MCF 10A (cell line): Measurements from ENCODE around the gene ELL2. TPM values are rescaled to one million over a fixed set of nuclear protein-coding genes. Genes with fewer than 3 reads are reported as not detected.

Experiments
- BruUV-seq: library from RNA; stranded (reverse); fragments of 400-500 nt; replicated peaks from 2 replicates; lab custom pipeline; 2021; lab: Mats Ljungman, UMichigan
- CTCF ChIA-PET: fragments of 300-600 bp; sonication (Branson Sonifier 250); formaldehyde crosslinking; extraction: SDS; loops from one replicate; lab custom pipeline; 2021; ENCODE audit warnings: antibody characterized with exemption, inconsistent platforms; lab: Yijun Ruan, JAX
- POLR2A ChIA-PET: fragments of 300-600, 350-650 bp; sonication (Branson Sonifier 250); formaldehyde crosslinking; extraction: SDS; loops from one replicate; lab custom pipeline; 2020; ENCODE audit warnings: antibody characterized with exemption, inconsistent platforms; lab: Yijun Ruan, JAX
- DNase-seq: peaks from one replicate; pipeline ENCODE4 v3.0.0-alpha.2; 2018; ENCODE audit not compliant: unreplicated experiment
- H3K27ac Mint-ChIP-seq: one replicate; pipeline ENCODE4 v1.8.0; 2022; ENCODE audit warnings: mild to moderate bottlenecking, low read depth, mixed read lengths; ENCODE audit not compliant: unreplicated experiment
- H3K27me3 Mint-ChIP-seq: one replicate; pipeline ENCODE4 v1.8.0; 2022; ENCODE audit warnings: mixed read lengths; ENCODE audit not compliant: insufficient read depth, unreplicated experiment
- H3K36me3 Mint-ChIP-seq: one replicate; pipeline ENCODE4 v1.8.0; 2022; ENCODE audit warnings: mild to moderate bottlenecking, moderate library complexity, mixed read lengths; ENCODE audit not compliant: insufficient read depth, unreplicated experiment
- H3K4me1 Mint-ChIP-seq: one replicate; pipeline ENCODE4 v1.8.0; 2022; ENCODE audit warnings: mixed read lengths; ENCODE audit not compliant: insufficient read depth, unreplicated experiment
- H3K4me3 Mint-ChIP-seq: one replicate; pipeline ENCODE4 v1.8.0; 2022; ENCODE audit warnings: mild to moderate bottlenecking, moderate library complexity, mixed read lengths; ENCODE audit not compliant: unreplicated experiment
- H3K9me3 Mint-ChIP-seq: one replicate; pipeline ENCODE4 v1.8.0; 2022; ENCODE audit warnings: mixed read lengths; ENCODE audit not compliant: unreplicated experiment
- intact Hi-C: fragments of 100-400 bp; cut with micrococcal nuclease; formaldehyde crosslinking; loops from 2 replicates; pipeline ENCODE4 v1.14.1; 2022
- total RNA-seq: library from RNA; stranded (reverse); gene quantifications from 2 replicates; pipeline ENCODE4 v1.2.3, GENCODE V29; 2022
- TF ChIP-seq, protein P1 (sequence below): fragments of 200-600 bp; IDR thresholded peaks from one replicate; pipeline ENCODE4 v1.8.0; 2022; ENCODE audit warnings: antibody characterized with exemption, mild to moderate bottlenecking; ENCODE audit not compliant: unreplicated experiment

Gene ELL2
- total RNA-seq, 1 experiment from 2014 or later, result 147 TPM

DNA sequence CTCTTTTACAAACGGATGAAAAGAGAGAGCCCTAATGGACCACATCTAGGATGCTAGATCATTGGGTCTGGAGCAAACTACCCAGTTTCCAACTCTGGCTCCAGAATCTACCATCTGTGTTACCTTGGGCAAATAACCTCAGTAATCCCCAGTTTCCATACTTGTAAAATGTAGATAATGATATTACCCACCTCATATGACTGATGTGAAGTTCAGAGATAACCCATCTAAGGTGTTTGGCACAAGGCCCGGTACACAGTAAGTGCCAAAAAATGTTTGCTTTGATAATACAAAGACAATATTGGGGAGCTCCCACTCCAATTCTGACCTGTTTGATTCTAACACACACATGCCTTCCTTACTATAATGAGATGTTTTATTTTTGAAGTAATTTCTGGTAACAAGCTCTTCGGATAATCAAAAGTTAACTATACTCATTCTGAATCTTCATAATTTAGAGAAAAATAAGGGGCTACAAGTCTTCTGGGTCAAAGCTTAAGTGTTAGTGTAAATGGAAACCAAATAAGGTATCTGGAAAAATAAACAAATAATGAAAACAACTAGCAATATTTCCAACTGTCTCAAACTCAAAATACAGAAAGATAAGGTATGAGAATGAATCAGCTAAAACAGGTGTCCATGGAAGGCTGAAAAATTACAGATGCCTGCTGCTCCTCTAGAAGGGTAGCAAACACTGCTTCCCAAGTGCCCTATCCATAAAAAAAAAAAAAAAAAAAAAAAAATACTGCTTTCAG lies 30.4 kb downstream of the ELL2 start:
- H3K9me3 Mint-ChIP-seq, result no peaks in the 10 kb centered on the region
- peaks cover 41% of the 10 kb centered on the region for H3K4me1 Mint-ChIP-seq
- TSS peak; percentile 0 for BruUV-seq
- peaks cover 34% of the 10 kb centered on the region for H3K36me3 Mint-ChIP-seq
- H3K27ac Mint-ChIP-seq, result peak overlapping the region; percentile 32
- intact Hi-C loops, result no loop called here
- no peak overlapping the region for H3K4me3 Mint-ChIP-seq
- TF ChIP-seq, protein P1, sequence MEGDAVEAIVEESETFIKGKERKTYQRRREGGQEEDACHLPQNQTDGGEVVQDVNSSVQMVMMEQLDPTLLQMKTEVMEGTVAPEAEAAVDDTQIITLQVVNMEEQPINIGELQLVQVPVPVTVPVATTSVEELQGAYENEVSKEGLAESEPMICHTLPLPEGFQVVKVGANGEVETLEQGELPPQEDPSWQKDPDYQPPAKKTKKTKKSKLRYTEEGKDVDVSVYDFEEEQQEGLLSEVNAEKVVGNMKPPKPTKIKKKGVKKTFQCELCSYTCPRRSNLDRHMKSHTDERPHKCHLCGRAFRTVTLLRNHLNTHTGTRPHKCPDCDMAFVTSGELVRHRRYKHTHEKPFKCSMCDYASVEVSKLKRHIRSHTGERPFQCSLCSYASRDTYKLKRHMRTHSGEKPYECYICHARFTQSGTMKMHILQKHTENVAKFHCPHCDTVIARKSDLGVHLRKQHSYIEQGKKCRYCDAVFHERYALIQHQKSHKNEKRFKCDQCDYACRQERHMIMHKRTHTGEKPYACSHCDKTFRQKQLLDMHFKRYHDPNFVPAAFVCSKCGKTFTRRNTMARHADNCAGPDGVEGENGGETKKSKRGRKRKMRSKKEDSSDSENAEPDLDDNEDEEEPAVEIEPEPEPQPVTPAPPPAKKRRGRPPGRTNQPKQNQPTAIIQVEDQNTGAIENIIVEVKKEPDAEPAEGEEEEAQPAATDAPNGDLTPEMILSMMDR, result no peak
- no peaks in the 10 kb centered on the region for H3K27me3 Mint-ChIP-seq
- POLR2A ChIA-PET, result interaction anchor here (0.5 to 1.1 kb wide), 3 partner anchors 11 to 451 kb away, joined by 3 to 5 read pairs (median 3); no protein-coding TSS in a partner anchor
- DNase-seq, result no peak
- CTCF ChIA-PET, result interaction anchor here (0.8 to 1.0 kb wide), 2 partner anchors 28 to 288 kb away, joined by 3 read pairs; no protein-coding TSS in a partner anchor

DNA sequence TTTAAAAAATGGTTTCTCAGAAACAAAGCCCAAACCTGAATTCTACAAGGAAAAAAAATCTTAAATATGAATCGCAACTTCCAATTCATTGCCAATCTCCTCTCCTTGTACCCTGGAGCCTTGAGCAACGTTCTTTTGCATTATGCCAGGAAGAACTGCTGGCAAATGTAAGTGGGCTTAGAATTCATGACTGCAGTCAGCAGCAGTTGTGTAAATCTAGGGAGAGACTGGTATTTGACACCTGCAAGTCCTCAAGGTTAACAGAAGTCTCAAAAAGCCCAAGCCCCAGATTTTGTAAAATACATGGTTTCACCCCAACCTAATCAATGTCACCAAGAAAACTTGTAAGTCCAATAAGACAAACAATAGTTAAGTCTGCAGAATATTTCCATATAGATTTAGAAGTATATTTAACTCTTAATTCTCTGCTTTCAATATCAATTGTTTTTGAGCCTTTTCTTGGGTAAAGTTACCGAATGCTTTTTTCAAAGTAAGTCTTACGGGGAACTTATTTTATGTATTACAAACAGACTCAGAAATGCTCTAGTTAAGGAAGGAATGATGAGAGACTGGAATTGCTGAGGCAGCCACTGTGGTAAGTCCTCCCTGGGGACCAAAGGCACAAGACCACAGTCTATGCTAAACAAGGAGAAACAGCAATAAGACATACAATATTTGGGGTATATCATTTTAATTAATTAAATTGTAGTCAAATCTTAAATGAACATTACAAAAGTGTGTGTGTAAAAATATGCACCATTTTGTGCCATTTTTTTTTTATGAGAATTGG lies 31.3 kb downstream of the ELL2 start:
- DNase-seq, result no peak
- Mint-ChIP-seq H3K4me1 (peaks cover 41% of the 10 kb centered on the region), H3K36me3 (peaks cover 25% of the 10 kb centered on the region), H3K4me3 (no peak overlapping the region), H3K27me3 (no peaks in the 10 kb centered on the region), H3K27ac (no peak overlapping the region), H3K9me3 (no peaks in the 10 kb centered on the region)
- ChIA-PET POLR2A (interaction anchor here (1.0 kb wide), 1 partner anchor 23 kb away, joined by 4 read pairs; no protein-coding TSS in a partner anchor), CTCF (no interaction called here)
- TF ChIP-seq, protein P1, result no peak
- intact Hi-C loops, result no loop called here
- no TSS peak for BruUV-seq

DNA sequence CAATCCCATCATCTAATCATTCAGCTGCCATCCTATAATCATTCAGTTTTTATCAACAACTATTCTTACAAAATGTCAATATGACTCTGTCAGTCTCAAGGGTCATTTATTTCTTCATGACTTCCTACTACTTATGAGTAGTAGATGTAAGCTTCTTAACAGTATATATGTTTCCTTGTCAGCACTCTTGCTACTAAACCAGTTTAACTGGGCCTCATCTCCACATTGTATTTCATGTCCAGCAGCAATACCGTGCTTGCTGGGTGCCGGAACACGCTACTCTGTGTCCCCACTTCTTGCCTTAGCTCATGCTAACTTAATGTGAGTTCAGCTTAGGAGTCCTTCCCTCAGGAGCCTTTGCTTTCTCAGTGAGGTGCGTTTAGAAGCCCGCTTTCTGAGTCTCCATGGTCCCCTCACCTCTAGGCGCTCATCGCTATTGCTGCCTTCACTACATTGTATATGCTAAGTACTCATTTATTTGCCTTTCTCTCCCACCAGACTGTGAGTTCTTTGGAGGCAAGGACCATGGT lies 32.9 kb downstream of the ELL2 start:
- Mint-ChIP-seq H3K4me3 (no peak overlapping the region), H3K27ac (peak overlapping the region; percentile 28), H3K4me1 (peaks cover 45% of the 10 kb centered on the region), H3K9me3 (no peaks in the 10 kb centered on the region), H3K27me3 (no peaks in the 10 kb centered on the region), H3K36me3 (peaks cover 24% of the 10 kb centered on the region)
- ChIA-PET CTCF (interaction anchor here (0.5 to 1.3 kb wide), 2 partner anchors 15 to 425 kb away, joined by 3 read pairs; no protein-coding TSS in a partner anchor), POLR2A (interaction anchor here (0.8 to 1.0 kb wide), 2 partner anchors 21 to 29 kb away, joined by 3 to 4 read pairs; no protein-coding TSS in a partner anchor)
- intact Hi-C loops, result no loop called here
- TF ChIP-seq, protein P1, result no peak
- DNase-seq, result no peak
- BruUV-seq, result no TSS peak
